ENCODE data around the gene CELA2A.

Gene CELA2A

DNA sequence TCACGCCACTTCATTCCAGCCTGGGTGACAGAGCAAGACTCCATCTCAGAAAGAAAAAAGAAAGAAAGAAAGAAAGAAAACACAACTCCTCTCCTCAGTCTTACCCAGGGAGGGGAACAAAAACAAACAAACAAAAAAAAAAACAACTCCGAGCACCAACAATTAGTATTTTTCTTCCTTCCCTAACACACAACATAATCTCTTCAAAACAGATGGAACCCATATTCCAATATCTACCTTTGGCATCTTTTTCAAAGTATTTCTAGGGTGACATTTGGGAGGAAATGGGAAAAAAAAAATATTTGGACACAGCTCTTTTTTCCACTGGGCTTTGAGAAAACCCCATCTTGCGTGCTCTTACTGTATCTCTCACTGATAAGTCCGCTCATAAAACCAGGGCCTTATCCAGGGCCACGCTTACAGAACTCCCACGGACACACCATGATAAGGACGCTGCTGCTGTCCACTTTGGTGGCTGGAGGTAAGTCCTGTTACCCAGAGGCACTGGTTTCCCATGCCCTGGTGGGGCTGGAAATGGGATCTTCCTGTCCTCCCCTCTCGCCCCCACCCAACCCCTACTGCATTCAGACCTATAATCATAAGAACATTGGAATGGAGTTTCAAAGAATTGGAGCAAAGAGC lies at the start of gene CELA2A:
Gene CELA2A (plus strand): TSS at position 420 of the 642 bp plus-strand sequence. CDS start 22 bp downstream, at position 442.
- no peak for DNase-seq

GRCh38 chr1:15407580-15407979 lies 49.0 kb upstream of the CELA2A start:
- DNase-seq = no peak

- no peak for DNase-seq
Observed at GRCh38 chr1:15408890-15409387, 47.6 kb upstream of the CELA2A start.

DNA sequence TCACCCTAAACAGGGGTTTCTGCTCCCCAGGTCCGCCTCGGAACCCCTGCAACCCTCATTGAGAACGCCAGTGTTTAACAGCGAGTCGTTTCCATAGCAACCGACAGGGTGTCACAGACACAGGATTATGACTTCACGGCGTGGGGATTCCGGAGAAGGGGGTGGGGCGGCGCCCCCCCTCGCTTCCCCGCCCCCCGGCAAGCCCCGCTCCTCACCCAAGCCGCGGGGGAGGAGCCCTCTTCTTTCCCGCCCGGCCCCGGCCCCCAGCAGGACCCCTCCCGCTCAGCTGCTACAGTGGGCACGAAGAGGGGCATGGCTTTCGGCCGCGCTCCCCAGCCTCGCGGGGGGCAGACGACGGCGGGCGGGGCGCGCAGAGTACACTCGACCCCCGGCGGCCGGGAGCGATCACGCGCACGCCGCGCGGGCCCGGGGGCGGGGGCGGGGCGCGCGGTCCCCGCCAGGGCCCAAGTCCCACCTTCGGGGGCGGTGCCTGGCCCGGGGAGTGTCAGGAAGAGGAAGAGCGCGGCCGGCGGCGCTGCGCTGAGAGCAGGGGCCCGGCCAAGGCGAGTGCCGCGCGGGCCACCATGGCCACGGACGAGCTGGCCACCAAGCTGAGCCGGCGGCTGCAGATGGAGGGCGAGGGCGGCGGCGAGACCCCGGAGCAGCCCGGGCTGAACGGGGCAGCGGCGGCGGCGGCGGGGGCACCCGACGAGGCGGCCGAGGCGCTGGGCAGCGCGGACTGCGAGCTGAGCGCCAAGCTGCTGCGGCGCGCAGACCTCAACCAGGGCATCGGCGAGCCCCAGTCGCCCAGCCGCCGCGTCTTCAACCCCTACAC lies 46.9 kb upstream of the CELA2A start, which contains the start of gene EFHD2:
Gene EFHD2 (plus strand): TSS at position 501 of the 835 bp plus-strand sequence. CDS start 84 bp downstream, at position 585.
- peak; percentile 75 for DNase-seq

GRCh38 chr1:15410223-15410883 lies 46.2 kb upstream of the CELA2A start:
- no peak for DNase-seq

DNA sequence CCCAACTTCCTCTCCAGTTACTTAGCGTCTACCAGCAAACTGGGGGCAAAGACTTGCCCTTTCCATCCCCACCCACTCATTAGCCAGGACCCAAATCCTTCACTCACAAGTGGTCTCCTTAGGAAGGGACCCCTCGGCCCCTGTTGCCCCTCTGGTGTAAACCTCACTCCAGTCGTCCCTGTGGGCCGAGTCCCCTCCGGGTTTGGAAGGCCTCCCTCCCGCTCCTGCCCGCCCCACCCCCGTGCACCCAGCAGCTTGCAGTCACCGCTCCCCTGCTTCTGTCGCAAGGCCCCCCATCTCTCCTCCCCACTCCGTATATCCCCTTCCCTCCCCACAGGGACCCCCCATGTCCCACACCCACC lies 45.7 kb upstream of the CELA2A start:
- no peak for DNase-seq

DNA sequence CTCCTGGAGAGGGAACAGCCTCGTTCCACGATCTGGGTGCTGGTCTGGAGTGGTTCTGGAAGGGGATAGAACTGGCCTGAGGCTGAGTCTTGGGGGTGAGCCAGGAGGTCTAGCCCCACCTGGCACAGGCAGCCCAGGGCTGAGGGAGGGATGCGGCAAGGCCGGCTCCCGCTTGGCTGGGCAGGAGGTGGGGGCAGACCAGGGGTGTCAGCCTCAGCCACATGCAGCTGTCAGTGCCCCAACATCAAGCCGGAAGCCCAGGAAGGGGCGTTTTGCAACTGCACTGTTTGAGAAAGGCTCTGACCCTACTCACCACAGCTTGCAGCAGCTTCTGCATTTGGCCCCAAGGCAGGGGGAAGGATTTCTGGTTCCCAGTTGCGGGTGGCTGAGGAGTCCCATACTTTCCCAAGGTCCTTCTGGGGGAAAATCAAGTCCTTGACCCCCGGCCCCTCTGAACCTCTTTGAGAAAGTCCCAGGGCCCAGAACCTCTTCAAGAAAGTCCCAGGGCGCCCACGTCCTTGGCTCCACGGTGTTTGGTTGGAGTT lies 44.9 kb upstream of the CELA2A start:
- peak; percentile 74 for DNase-seq

DNA sequence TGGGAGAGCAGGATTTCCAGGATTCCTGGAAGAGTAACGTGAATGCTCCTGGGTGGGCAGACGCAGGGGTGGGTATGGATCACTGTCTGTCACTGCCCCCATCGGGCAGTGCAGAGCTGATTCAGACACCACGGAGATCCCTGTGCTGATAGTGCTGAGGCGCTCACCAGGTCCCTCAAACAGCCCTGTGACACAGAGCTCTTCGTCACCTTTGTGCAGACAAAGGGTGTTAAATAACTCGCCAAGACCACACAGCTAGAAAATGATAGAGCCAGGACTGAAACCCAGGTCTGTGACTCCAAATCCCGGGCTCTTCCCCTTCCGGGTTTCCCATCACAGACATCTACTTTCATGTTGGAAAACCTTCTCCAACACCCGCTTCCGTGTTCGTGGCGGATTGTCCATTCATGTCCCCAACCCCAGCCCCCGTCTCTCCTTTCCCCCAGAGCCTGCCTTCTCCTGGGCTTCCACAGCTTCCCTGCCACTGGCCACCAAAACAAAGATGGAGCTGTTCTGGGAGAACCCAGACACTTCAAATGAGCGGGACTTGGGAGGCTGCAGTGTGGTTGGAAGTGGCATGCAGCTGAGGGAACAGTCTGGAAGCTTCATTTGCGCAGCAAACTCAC lies 44.2 kb upstream of the CELA2A start:
- DNase-seq = no peak

DNA sequence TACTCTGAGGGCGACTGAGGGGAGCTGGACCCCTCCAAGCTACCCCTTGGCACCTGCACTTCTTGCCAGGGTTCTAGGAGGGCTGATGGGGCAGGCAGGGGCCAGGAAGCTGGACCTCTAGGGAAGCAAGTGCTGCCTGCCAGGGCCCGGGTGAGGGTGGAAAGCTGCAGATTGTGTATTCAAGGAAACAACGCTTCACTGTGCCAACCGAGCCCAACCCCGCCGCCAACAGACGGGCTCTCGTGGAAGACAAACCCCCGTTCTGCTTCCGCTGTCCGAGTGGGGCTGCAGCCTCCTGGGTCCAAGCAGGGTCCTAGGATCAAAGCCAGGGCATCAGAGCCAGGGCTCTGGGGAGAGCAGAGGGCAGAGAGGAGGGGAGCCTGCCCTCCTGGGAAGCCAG lies 43.7 kb upstream of the CELA2A start:
- no peak for DNase-seq

GRCh38 chr1:15413563-15414444 lies 42.7 kb upstream of the CELA2A start:
- no peak for DNase-seq

GRCh38 chr1:15414445-15414983 lies 42.0 kb upstream of the CELA2A start:
- DNase-seq = no peak

DNA sequence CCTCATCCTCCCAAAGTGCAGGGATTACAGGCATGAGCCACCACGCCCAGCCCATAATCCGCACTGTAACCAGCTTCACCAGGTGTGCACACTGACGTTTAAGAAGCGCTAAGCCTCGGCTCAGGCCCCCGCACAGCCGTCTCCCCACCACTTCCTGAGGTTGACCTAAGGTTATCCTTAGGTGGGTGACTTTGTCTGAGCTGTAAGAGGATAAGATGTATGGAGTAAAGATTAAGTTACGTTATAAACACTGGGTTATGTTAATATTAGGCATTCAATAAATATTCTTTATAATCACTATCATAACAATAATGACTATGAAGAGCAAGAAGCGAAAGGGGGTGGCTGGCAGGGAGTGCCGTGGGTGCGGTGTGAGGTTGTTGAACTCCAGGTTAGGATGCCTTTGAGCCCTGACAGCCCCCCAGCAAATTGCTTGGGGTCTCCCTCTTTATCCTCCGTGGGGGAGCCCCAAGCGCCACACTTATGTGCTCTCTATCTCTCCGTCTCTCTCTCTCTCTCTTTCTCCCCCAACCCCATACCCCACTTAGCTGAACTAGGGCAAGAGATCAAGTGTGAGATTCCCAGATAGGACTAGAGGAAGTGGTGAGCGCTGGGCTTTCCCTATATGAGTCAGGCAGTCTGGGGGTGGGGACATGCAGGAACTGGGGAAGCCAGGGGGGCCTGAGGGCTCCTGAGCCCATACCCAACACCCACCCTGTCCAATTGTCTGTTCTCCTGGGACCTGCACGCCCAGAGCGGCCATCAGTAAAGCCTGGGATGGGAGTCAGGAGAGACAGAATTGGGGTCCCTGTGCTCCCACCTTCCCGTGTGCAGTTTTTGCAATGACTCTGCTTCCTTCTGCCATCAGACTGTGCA lies 39.2 kb upstream of the CELA2A start:
- peak; percentile 16 for DNase-seq

DNA sequence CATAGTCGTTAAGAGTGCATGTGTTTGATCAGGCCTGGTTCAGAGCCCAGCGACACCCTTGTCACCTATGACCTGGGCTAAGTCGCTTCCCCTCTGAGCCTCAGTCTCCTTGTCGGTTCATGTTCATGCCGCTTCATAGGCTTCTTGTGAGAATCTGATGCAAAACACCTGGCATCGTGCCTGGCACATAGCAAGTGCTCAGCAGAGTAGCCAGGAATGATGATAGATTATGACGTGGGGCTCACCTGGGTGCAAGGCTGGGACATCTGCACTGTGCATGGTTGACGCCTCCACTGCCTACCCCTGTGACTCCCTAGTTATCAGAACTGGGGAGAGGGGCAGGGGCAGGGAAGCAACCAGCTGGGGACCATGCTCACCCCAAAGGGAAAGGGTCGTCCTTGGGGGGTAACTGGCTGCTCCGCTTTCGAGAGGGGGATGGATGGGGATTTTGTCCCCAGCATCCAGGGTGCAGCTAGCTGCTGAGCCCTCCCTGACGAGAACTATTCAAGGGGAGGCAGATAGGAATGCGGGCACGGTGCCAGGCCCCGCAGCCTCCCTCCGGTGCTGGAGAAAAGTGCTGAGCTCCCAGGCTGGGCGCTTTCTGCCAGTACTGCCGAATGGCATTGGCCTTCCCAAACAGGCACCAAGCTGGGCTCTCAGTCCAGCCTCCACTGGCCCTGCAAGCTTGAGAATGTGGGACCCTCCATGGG lies 37.6 kb upstream of the CELA2A start:
- no peak for DNase-seq

DNA sequence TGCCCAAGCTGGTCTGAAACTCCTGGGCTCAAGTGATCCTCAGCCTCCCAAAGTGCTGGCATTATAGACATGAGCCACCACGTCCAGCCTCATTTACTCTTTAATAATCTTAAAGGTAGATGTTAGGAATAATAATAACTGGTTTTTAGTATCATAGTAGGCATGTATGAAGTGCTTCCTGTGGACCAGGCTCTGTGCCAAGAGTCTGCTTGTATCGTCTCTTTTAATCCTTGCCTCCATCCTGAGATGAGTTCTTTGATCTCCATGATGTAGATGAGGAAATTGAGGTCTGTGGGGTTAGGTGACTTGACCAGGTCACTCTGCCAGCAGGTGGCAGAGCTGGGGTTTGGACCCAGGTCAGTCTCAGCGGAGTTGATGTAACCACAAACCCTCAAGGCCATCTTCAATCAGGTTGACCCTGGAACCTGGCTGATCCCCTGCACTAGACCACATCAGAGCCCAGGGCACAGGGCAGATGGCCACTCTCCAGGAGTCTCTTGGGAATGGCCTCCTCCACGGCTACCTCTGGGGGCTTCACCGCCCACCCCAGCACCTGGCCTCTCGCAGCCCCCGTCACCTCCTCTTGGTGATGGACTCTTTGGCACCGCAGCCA lies 35.6 kb upstream of the CELA2A start:
- no peak for DNase-seq

DNA sequence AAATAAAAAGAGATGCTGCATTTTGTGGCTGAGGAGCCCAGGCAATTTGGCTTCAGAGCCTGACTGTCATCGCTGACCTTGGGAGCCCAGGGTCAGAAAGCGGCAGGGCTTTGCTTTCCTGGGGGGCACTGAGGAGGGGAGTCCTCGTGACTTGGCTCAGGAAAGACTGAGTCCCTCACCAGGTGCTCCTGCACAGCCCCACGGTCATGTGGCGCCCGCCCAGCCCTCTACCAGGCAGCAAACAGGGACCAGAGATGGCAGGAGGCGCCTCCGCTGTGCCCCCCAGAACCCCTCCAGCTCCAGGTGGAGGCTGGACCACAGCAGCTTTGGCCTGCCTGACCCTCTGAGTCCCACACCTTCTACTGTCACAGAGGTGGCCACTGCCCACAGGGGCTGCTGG lies 33.7 kb upstream of the CELA2A start:
- DNase-seq = no peak

DNA sequence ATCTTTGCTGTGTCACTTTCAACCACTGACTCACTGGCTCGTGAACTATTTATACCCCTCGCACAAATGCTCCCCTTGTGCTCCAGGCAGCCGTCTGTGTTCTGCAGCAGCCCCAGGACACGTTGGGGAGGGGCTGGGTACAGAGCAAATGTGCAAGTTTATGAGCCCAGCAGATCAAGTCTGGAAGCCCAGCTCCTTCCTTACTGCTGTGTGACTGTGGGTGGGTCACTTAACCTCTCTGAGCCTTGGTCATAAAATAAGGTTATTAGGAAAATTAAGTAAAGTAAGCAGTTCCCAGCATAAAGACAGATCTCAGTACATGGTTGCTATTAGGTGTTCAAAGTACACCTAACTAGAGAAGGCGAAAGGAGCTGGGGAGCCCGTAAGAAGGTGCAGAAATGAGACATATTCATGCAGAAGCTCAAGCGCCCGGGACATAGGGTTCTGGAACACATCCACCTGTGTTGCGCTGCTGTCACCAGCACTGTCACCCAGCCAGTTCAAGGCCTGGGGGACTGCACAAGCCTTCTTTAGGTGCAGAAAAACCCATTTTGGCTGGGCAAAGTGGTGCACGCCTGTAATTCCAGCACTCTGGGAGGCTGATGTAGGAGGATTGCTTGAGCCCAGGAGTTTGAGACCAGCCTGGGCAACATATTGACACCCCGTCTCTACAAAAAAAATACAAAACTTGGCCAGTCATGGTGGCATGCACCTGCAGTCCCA lies 33.0 kb upstream of the CELA2A start:
- no peak for DNase-seq

GRCh38 chr1:15424146-15424667 lies 32.3 kb upstream of the CELA2A start:
- no peak for DNase-seq

- no peak for DNase-seq
Observed at GRCh38 chr1:15424981-15425380, 31.6 kb upstream of the CELA2A start.

Data from GDM1 (cell line).